IPS-NIHi7 (cell line): ENCODE data around the gene EVL.

ENCODE experiments used
- DNase-seq: peaks from one replicate; pipeline ENCODE4 v3.0.0; 2012; ENCODE audit warnings: mixed read lengths; ENCODE audit errors: extremely low spot score

The EVL gene

DNA sequence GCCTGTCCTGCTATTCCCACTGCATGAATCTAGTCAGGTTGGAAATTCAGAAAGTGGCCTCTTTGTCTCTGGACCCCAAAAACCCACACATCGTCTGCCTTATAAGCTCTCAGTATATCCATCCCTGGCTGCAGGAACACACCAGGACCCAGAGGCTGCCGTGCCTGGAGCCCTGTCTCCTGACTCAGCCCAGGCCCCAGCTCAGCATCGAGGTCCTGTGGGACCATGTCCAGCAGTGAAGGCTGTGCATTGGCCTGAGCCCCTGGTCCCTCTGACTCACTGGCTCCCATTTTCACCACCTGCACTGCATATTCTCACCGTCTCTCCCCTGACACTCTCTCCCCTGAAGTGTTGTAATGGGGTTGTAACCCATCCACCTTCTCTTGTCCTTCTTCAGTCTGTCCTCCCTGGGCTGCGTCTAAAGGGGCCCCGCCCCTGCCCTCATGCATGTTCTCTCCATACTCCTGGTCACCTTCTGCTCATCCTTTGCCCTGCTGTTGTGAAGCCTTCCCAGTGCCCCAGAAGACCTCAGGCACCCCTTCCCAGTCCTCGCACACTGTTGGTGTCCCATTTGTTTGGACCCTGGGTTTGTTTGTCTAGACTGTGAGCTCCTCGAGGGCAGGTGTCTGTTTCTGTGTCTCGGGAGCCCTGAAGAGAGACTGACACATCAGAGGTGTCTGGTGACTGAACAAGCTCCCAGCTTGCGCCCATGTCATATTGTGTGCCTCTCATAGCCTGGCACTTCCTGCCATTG, 43.8 kb downstream of the EVL start:
- DNase-seq: no peak

DNA sequence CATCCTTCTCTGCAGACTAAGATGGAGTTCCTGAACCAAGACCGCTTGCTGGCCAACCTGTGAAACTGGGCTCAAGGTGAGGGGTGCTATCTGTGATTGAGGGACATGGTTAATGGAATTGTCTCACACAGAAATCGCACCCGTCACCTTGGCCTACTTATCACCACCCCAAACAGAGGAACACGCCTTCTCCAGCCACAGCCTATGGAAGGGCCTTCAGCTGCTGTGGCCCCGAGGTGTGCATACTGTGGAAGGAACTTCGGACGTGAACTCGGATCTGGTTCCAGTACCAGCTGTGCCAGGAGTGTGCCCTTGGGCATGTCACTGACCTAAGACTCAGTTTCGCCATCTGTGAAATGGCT, 44.4 kb downstream of the EVL start:
- DNase-seq: no peak

DNA sequence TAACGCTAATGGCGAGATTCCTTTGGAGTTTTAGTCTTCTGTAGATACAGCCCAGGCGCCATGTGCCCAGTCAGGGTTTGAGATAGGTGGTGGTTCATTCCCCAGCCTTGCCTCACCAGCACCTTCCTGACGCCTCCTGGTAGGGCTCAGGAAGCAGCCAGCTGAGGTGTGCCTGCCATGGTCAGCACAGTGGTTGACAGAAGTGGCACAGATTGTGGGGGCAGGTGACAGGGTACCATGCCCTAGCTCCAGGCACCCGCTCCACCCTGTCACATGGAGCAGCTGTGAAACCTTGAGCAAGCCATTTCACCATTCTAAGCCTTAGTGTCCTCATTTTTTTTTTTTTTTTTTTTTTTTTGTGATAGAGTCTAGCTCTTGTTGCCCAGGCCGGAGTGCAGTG, 45.6 kb downstream of the EVL start:
- no peak for DNase-seq

DNA sequence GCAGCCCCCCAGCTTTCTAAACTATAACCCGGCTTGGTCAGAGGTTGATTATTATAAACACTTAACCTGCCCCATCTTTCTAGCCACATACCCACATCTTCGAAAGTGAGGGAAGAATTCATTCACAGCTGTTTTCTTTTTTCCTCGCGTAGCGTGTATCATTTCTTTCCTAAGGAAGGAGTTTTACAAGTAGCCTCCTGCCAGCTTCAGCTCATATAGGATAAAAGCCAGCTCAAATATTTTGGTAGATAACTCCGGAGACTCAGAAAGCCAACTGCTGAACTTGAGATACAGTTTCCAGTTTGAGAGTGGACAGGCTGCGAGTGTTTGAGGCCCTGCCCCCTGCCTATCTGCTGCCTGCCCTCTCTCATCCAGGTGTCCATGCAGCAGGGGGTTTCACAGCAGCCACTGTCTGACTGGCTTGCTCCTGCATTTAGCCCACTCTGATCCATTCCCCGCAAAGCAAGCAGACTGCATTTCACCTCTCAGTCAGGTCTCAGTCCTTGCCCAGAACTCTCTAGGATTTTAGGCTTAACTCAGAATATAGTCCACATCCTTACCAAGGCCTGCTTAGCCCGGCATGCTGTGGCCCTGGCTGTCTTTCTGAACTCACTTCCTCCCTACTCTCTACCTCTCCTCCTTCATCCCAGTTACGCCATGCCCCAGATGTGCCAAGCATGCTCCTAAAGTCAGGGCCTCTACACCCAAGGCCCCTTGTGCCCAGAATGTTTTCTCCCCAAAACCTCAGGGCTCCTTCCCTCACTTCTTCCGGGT, 46.9 kb downstream of the EVL start:
- DNase-seq: no peak

DNA sequence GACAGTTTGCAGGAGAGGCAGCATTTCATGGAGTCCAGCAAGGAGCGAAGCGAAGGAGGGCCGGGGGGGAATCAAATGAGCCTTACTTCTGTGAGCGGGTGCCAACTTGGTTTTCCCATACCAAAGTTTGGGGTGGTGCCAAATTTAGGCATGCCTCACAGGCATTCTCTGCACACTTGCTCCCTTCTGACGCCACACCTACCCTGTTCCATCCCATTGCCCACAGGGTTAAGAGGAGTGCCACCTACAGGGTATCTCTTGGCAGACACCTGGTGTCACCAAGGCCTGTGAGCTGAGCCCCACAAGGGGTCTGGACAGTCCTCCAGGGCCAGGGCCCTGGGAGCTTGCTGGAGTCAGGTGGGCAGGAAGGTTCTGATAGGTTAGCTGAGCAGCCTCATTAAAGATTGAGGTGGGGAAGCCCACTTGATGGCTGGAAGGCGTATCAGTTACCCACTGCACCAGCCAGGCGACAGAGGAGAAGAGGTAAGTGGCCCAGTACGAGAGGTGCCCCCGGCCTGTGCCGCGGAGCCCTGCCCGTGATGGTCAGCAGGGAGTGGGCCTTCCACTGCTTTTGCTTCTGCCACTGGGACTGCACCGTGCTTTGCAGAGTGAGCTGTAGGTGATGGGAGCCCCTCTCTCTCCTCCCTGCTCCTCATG, 49.0 kb downstream of the EVL start:
- DNase-seq: no peak

DNA sequence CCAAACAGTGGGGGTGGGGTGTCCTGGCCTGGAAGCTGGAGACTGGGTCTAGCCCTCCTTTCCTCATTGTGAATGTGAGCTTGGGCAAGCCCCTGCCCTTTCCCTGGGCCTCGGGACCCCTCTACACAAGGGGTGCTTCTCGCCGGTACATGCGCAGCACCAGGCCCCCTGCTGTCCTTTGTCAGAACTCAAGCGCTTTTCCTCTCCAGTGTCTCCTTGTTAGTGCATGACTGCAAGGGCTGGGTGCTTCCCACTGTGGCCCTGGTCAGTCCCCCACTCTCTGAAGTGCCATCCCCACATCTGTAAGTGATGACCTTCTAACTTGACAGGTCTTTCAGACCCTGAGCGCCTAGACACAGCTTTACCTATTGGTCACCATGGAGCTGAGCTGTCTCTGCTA, 50.0 kb downstream of the EVL start:
- DNase-seq: no peak

DNA sequence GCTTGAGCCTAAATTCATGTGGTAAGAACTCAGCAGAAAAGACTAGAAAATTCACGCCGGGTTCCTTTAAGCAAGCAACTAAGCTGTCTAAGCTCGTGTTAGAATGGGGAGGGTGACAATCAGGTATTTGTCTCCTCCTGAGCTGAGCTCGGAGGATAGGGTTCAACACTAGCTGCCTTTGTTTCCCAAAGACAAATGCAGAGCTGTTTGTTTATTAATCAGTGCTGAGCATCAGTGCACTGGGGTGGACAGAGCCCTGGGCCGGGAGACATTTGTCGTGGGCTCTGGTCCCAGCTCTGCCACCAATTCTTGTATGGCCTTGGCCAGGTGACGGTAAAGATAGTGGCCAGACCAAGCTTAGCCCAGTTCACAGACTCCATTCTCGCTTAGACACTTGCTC, 50.5 kb downstream of the EVL start:
- no peak for DNase-seq

DNA sequence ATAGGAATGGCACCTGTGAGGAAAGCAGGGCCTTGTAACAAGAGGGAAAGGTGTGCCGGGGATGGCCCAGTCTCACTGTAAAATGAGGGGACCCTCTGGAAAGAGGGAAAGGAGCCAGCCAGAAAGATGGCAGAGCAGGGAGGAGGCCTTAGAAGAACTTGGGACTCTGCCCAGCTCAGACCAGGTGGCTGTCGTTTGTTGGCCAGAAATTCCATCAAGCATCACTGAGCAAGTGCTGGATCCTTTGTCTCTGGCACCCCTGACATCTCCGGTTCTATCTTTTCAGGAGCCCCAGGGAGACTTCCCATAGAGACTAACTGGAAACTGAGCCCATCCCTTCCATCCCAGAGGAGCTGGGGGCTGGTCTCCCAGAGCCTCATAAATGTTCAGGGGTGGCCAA, 50.9 kb downstream of the EVL start:
- DNase-seq: no peak

DNA sequence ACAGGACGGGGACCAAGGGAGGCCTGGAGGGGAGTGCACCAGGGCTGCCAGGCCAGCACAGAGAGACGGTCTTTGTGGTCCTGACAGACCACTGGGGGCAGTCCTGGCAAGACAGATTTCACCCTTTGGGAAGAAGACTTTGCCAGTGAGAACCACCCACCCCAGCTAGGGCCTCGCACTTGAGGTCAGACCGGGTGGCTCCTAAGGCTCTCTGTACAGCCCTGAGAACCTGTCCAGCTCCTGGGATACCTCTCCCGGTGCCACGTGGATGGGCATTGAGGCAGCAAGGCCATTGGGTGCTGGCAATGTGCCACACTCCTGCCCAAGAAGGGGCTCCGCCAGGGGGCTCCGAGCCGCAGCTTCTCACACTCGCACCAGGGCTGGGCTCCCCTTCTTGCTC, 51.8 kb downstream of the EVL start:
- no peak for DNase-seq

DNA sequence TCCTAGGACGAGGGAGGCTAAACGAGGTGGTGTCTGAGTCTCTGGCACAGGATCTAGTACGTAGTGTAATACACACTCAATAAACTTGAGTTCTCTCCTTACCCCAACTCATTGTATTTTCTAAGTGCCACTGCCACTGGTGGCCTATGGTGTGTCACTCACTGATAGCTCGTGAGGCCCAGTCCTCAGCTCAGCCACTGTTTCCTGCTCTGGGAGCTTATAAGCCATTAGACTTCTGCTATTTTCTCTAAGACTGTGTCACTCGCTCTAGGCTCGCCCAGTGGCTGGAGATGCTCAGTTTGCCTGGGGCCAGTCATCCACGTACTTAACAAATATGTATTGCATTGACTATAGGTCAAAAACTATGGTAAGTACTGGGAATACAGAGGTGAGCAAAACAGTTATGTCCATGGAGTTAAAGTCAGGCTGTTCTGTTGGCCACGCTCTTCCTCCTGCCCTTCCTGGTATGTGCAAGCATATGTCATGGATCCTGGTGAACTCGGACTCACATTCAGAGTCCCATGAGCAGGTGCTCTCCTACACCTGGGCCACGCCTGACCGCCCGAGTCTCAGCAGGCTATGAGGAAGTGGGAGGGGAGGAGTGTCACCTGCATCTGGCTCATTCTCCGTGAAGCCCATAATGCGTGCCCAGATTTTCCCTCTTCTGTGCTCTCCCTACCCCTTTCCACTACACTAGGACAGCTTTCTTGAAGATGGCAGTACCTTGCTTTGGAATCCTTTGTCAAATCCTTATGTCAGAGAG, 52.6 kb downstream of the EVL start:
- DNase-seq: no peak

DNA sequence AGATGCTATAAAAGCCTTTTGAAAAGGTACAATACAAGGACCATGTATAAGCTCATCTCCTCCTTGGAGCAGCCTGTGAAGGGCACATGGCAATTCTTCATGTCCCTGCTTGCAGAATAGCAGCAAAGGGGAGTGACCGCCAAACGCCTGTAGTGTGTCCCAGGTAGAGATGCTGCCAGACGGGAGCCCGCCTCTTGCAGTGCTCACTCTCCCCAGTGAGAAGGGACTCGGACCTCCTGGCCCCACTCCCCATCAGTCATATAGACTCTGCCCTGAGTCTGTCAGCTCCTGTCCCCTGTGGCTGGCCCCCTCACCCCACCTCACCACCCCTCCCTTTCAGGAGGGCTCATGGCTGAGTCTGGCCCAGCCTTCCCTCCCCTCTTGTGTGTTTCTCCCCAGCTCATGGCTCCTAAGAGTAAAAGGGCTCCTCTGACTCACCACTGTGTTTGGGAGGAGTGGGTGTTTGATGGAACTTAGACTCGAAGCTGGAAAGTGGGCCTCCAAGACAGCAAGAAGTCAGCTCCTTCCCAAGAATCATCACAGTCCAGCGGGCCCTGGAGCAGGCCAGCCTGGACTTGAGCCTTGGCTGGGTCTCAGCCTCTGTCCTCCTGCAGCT, 53.3 kb downstream of the EVL start:
- DNase-seq: no peak

DNA sequence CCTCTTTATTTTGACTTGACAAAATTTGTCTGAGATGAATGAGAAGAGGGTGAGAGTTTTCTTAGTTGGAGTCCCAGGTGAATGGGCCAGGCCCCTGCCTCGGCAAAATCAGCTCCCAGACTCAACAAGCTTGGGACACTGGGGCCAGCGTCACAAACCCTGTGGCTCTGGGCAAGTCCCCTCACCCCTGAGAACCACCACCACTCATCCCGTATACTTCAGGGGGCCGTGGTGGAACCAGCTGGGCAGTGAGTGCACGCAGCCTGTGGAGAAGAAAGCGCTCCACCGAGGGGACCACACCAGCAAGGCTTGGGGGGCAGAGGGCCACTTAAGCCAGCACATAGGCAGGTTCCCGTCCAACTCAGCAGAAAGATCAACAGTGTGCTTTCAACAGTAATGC, 54.0 kb downstream of the EVL start:
- DNase-seq: no peak

DNA sequence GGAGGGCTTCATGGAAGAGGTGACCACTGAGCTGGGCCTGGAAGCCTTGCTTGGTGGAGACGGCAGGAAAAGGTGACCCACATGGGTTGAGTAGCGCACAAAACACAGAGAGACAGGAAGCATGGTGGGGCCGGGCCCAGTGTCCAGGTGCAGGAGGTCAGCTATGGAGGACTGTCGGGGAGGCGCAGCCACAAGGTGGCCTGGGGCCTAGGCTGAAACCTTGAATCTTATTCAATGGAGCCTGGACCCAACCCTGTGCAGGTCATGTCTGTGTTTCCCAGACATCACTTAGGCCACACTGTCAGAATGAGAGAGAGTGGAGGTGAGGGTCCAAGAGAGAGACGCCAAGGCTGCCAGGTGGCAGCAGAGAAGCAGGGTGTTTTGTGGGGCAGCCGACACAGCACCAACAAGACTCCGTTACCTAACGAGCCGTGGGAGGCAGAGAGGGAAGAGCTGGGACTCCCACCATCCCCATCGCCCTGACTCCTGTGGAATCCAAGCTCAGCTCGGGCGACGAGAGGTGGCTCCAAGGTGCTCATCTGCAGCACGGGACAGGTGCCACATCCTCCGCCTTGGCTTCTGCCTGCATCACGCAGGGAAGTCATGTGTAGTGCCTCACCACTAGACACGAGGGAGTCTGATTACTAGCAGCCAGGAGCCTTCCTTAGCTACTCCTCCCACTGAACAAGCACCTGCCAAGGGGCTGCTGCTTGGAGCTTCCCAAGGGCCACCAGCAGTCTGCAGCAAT, 55.5 kb downstream of the EVL start:
- DNase-seq: no peak

DNA sequence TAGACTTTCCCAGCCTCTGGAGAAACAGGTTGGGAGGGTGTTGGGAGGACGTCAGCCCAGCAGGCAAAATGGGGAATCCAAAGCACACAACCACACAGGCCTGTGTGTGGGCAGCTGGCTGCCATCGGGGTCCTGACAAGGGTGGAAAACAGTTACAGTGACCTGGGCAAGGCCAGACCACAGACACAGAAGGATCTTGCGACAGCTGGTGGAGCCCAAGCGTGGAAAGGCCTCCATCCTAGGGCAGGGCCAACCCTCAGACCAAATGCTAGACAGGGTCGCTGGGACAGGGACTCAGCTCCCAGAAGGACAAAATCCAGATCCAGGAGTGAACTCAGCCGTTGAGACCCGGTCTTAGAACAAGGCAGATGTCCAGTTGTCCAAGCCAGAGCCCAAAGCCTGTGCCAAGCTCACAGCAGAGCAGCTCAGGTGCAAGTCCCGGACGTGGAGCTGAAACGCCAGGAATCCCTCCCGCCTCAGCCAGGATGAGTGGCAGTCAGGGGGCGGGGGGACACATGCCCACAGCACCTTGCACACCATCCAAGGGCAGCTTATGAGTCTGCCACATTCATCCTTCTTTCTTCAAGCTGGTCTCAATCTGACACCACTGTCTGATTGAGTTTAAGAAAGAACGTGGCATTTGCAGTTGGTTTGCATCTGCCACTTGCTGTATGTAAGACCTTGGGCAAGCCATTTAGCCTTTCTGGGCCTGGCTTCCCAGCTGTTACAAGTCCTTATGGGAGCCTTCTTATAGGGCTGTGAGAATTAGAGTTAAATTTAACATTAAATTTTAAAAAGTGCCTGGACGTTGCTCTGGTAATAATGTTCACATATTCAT, 56.6 kb downstream of the EVL start:
- no peak for DNase-seq

DNA sequence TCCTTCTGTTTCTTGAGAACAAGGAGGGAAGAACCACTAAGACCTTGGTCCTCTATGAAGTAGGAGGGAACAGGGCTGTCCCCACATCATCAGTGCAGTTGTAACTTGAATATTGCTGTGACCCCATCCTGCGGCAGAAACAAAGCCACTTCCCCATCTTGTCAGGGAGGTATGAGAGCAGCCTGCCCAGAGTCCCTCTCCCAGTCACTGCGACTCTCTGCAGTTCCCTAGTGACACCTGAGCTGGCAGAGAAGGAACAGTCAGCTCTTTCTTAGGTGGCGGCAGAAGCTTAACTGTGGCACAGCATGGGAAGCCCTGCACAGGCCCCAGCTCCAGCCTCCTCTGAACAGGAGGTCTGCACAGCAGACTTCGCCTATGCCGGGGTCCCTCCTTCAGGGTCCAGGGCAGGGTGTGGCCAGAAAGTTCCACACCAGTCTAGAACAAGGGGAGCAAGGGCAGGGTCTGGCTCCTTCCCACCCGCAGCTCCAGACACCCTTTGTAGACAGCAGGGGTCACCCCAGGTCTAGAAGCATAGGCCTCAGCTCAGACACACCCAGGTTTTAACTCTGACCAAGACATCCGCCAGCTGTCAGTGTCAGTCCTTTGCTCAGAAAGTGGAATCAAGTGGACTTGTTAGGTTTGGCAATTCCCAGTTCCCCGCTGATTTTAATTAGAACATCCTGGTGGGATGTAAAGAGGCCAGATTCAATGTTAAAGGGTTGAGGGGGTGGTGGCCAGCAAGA, 57.4 kb downstream of the EVL start:
- DNase-seq: no peak

DNA sequence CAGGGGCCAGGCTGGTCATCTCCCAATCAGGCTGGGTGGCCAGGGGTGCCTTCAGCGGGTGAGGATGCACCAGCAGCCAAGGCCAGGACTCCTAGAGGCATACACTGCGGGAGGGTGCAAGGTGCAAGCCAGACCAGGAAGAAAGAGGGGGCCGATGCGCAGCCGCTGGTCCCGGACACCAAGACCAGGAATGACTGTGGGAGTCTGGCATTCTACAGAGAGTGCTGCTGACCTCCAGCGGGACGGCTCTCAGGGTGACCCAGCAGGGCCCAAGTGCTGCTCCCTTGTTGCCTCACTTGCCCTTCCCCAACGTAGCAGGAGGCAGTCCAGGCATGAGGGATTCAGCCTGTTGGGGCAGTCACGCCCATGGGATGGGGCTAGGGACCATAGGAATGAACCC, 58.4 kb downstream of the EVL start:
- no peak for DNase-seq

DNA sequence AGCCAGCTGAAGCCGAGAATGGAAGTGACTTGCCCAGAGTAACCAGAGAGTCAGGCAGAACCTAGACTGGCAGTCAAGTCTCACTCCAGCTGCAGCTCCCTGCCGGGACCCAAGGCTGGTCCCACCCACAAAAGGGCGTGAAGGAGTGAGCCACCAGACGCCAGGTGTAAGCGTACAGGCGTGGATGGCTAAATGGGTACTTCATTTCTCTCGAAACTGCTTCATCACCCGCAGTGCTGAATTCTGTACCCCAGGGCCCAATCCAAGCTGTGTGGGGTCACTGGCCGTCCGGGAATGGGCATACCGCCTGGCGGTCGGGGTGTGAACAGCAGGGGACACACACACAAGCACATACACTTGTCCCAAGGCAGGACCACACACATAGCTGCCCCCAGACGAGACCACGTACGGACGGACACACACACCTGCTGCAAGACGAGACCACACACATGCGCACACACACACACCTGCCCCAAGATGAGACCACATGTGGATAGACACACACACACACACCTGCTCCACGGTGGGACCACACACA, 59.4 kb downstream of the EVL start:
- DNase-seq: no peak

DNA sequence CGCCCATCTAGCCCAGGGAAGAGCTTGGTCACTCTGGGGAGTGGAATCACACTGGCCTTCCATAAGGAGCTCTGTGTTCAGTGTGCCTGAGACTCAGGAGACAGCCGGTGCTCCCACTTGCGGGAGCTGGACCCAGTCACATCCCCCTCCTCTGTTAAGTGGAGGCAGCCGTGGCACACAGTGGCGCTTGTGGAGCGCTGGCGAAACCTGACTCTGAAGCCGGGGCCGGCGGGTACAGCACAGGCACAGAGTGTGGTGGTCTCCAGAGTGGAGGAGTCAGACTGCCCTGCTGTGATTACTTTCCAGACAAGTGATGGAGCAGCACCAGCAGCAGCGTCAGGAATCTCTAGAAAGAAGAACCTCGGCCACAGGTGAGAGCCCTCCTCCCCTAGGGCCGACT, 61.2 kb downstream of the EVL start:
- no peak for DNase-seq

DNA sequence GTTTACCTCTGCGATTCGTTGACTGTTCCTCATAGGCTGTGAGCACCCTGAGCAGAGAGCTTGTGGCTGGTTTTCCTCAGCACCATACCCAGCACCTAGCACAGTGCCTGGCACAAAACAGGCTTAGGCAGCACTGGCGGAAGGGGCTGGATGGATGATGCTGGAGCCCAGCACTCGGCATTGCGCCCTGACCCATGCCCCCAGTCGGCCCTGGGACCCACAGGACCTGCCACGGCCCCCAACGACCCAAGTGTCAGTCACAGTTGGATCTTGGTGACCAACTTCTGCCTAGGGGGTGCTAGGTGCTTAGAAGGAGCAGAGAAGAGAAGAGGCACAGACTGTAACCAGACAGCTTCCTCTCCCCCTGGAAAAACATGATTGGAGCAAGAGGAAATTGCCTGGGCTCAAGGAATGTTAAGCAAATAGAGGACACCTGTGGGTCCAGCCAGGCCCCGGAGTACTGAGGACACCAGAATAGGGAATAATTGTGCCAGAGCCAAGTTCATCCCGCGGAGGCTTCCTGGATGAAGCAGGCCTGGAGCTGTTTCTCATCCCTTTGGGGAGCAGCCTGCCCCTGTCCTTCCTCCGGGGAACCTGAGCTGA, 62.7 kb downstream of the EVL start:
- no peak for DNase-seq
